HepG2 (cell line): ENCODE measurements around the gene SKIC2. TPM values are rescaled to one million over a fixed set of nuclear protein-coding genes. Genes with fewer than 3 reads are reported as not detected.

Experiments
- CCDC6 ChIP-seq: sonication (generic); formaldehyde crosslinking; IDR thresholded peaks from 2 replicates; pipeline ENCODE4 v1.8.1; 2022; ENCODE audit warnings: mild to moderate bottlenecking, missing genetic modification reagents, moderate library complexity
- CREB1 ChIP-seq, 2 experiments: fragments of 450-650 bp in 1 of 2; IDR thresholded peaks; 2 replicates each; pipeline ENCODE4 v1.6.1; 2016 to 2017; ENCODE audit warnings: control low read depth in 1 of 2, mild to moderate bottlenecking in 1 of 2, missing compliant biosample characterization in 1 of 2, missing genetic modification characterization in 1 of 2
- FOXJ3 ChIP-seq: sonication (generic); formaldehyde crosslinking; IDR thresholded peaks from 2 replicates; pipeline ENCODE4 v1.4.0; 2020; ENCODE audit warnings: missing genetic modification reagents, mild to moderate bottlenecking, borderline replicate concordance
- IRF2 ChIP-seq: IDR thresholded peaks from 2 replicates; pipeline ENCODE4 v1.6.1; 2018; ENCODE audit warnings: missing genetic modification reagents, missing compliant biosample characterization
- KAT2B ChIP-seq: fragments of 150-350 bp; IDR thresholded peaks from 2 replicates; pipeline ENCODE4 v1.6.1; 2014; ENCODE audit warnings: low read depth, low read length, borderline replicate concordance
- MIER3 ChIP-seq: IDR thresholded peaks from 2 replicates; pipeline ENCODE4 v1.6.1; 2016; ENCODE audit warnings: missing compliant biosample characterization, borderline replicate concordance
- NFIC ChIP-seq: IDR thresholded peaks from 2 replicates; pipeline ENCODE4 v1.6.1; 2012; ENCODE audit warnings: mild to moderate bottlenecking, low read length, inconsistent platforms
- NFKB2 ChIP-seq: sonication (generic); formaldehyde crosslinking; IDR thresholded peaks from 2 replicates; pipeline ENCODE4 v1.4.0; 2020; ENCODE audit warnings: missing genetic modification reagents, borderline replicate concordance
- NFKBIZ ChIP-seq: IDR thresholded peaks from 2 replicates; pipeline ENCODE4 v1.6.1; 2018; ENCODE audit warnings: missing genetic modification reagents, missing compliant biosample characterization
- NR1H2 ChIP-seq: sonication (generic); formaldehyde crosslinking; IDR thresholded peaks from 2 replicates; pipeline ENCODE4 v1.8.1; 2022; ENCODE audit warnings: low read depth, missing genetic modification reagents, borderline replicate concordance
- ONECUT2 ChIP-seq: sonication (generic); formaldehyde crosslinking; IDR thresholded peaks from 2 replicates; pipeline ENCODE4 v1.4.0; 2020; ENCODE audit warnings: missing genetic modification reagents
- PHF8 ChIP-seq: sonication (generic); formaldehyde crosslinking; IDR thresholded peaks from 2 replicates; pipeline ENCODE4 v1.5.0; 2020; ENCODE audit warnings: missing genetic modification reagents
- REXO4 ChIP-seq: sonication (generic); formaldehyde crosslinking; IDR thresholded peaks from 2 replicates; pipeline ENCODE4 v1.8.0; 2022; ENCODE audit warnings: missing genetic modification reagents, mild to moderate bottlenecking, borderline replicate concordance
- TOPORS ChIP-seq: sonication (generic); formaldehyde crosslinking; IDR thresholded peaks from 2 replicates; pipeline ENCODE4 v1.8.0; 2023; ENCODE audit warnings: mild to moderate bottlenecking, missing genetic modification reagents
- ZBTB7A ChIP-seq: sonication (generic); formaldehyde crosslinking; IDR thresholded peaks from 2 replicates; pipeline ENCODE4 v1.8.0; 2022; ENCODE audit warnings: mild to moderate bottlenecking, missing genetic modification reagents
- ZFP1 ChIP-seq: IDR thresholded peaks from 2 replicates; pipeline ENCODE4 v1.6.1; 2016
- ZNF121 ChIP-seq: sonication (generic); formaldehyde crosslinking; IDR thresholded peaks from 2 replicates; pipeline ENCODE4 v1.5.0; 2020; ENCODE audit warnings: mild to moderate bottlenecking, missing genetic modification reagents
- ZNF317 ChIP-seq: sonication (generic); formaldehyde crosslinking; IDR thresholded peaks from 2 replicates; pipeline ENCODE4 v1.5.0; 2020; ENCODE audit warnings: mild to moderate bottlenecking, missing genetic modification reagents
- ZNF354B ChIP-seq: sonication (generic); formaldehyde crosslinking; IDR thresholded peaks from 2 replicates; pipeline ENCODE4 v1.8.0; 2022; ENCODE audit warnings: mild to moderate bottlenecking, missing genetic modification reagents
- ZNF496 ChIP-seq: sonication (generic); formaldehyde crosslinking; IDR thresholded peaks from 2 replicates; pipeline ENCODE4 v1.8.1; 2023; ENCODE audit warnings: mild to moderate bottlenecking, moderate library complexity, missing genetic modification reagents; ENCODE audit not compliant: insufficient replicate concordance
- ZSCAN29 ChIP-seq: sonication (generic); formaldehyde crosslinking; conservative IDR thresholded peaks from 2 replicates; pipeline ENCODE4 v1.4.0; 2020; ENCODE audit warnings: mild to moderate bottlenecking, missing genetic modification reagents
- polyA plus RNA-seq, 8 experiments: library from polyadenylated mRNA; depleted of rRNA in 3 of 8; stranded (reverse) in 7 of 8; unstranded in 1 of 8; fragments of >200 nt; fragmentation: Illumina TruSeq in 4 of 8; extraction: Trizol in 4 of 8; gene quantifications; 2 replicates each; pipeline versions ENCODE4 v1.2.1 to v1.2.3, GENCODE V29; 2011 to 2016; ENCODE audit warnings: low read depth in 4 of 8, missing spikeins in 1 of 8, mixed read lengths in 1 of 8; ENCODE audit not compliant: insufficient read depth in 1 of 8
- total RNA-seq, 5 experiments: library from RNA; depleted of rRNA; stranded (reverse); fragments of >200 nt; fragmentation: Illumina TruSeq; extraction: Trizol; gene quantifications; 2 replicates each; pipeline ENCODE4 v1.2.3, GENCODE V29; 2016; ENCODE audit warnings: low read depth in 1 of 5
- TF ChIP-seq, protein P1 (sequence below): sonication (generic); formaldehyde crosslinking; IDR thresholded peaks from 2 replicates; pipeline ENCODE4 v1.8.1; 2023; ENCODE audit warnings: mild to moderate bottlenecking, missing genetic modification reagents
- TF ChIP-seq, protein P2 (sequence below): sonication (generic); formaldehyde crosslinking; IDR thresholded peaks from 2 replicates; pipeline ENCODE4 v1.5.1; 2020; ENCODE audit warnings: missing genetic modification reagents, mild to moderate bottlenecking, borderline replicate concordance
- TF ChIP-seq, protein P3 (sequence below), 2 experiments: fragments of 450-650 bp in 1 of 2; sonication (generic) in 1 of 2; formaldehyde crosslinking; IDR thresholded peaks; 2 replicates each; pipeline versions ENCODE4 v1.5.0 to v1.8.0; 2020 to 2022; ENCODE audit warnings: mild to moderate bottlenecking in 1 of 2, missing genetic modification reagents in 1 of 2
- TF ChIP-seq, protein P4 (sequence below): sonication (generic); formaldehyde crosslinking; IDR thresholded peaks from 2 replicates; pipeline ENCODE4 v1.8.1; 2023; ENCODE audit warnings: mild to moderate bottlenecking, missing genetic modification reagents, borderline replicate concordance

Gene SKIC2
- total and polyA plus RNA-seq, 2 of the 13 experiments (the other 11 are each of a cell fraction or from before 2014, with no cell fraction given) = 67.1 to 68.4 TPM

DNA sequence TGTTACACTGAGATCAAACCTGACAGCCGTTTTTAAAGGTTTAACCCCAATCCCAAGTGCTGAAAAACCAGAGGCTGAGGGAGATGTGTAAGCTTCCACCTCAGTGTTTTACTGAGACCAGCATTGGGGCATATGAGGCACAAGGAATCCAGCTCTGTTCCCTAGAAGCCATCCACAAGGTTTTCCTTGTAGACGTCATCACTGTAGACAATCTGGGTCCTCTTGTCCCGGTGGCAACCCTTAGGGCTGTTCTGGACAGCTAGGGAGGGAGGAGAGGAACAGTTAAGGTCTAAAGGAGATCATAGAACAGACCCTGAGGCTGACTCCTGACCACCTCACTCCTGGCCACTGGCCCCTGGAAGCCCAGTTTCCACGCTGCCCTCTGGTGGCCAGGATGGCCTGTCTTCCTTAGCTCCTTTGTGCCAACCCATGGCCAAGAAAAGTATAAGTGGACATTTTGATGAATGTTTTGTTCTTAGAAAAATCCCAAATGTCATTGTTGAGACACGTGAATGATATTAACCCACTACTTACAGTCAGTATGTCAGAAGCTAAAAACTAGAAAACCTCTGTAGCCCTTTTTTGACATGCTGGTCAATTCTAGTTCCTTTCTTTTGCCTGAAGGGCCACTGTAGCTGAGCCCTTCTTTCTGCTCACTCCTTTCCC is 6.7 kb upstream of the SKIC2 start (continued):
- TF ChIP-seq MIER3 (CRISPR knock-in tag) (0 out of 2 replicates have a peak, but pooled peaks have one; percentile 66), KAT2B (no peak; the same call in 1 of the 2 replicates), NFKB2 (CRISPR knock-in tag) (no peak), ZNF496 (no peak), ZFP1 (CRISPR knock-in tag) (no peak), CREB1 (IDR thresholded peaks at IDR 0.05) (no peak), CREB1 (CRISPR knock-in tag; IDR thresholded peaks at IDR 0.05) (no peak), IRF2 (CRISPR knock-in tag) (peak; percentile 73), ZSCAN29 (CRISPR knock-in tag) (no peak), ONECUT2 (CRISPR knock-in tag) (no peak), NR1H2 (CRISPR knock-in tag) (no peak), REXO4 (CRISPR knock-in tag) (no peak), NFKBIZ (CRISPR knock-in tag) (no peak), ZNF317 (CRISPR knock-in tag) (no peak), FOXJ3 (CRISPR knock-in tag) (no peak), ZNF354B (no peak), TOPORS (CRISPR knock-in tag) (no peak), ZNF121 (no peak), CCDC6 (no peak), NFIC (peak; percentile 34; the same call in 1 of the 2 replicates), ZBTB7A (CRISPR knock-in tag) (no peak), PHF8 (no peak)
- TF ChIP-seq, protein P1, sequence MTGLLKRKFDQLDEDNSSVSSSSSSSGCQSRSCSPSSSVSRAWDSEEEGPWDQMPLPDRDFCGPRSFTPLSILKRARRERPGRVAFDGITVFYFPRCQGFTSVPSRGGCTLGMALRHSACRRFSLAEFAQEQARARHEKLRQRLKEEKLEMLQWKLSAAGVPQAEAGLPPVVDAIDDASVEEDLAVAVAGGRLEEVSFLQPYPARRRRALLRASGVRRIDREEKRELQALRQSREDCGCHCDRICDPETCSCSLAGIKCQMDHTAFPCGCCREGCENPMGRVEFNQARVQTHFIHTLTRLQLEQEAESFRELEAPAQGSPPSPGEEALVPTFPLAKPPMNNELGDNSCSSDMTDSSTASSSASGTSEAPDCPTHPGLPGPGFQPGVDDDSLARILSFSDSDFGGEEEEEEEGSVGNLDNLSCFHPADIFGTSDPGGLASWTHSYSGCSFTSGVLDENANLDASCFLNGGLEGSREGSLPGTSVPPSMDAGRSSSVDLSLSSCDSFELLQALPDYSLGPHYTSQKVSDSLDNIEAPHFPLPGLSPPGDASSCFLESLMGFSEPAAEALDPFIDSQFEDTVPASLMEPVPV (CRISPR knock-in tag) = no peak
- TF ChIP-seq, protein P2, sequence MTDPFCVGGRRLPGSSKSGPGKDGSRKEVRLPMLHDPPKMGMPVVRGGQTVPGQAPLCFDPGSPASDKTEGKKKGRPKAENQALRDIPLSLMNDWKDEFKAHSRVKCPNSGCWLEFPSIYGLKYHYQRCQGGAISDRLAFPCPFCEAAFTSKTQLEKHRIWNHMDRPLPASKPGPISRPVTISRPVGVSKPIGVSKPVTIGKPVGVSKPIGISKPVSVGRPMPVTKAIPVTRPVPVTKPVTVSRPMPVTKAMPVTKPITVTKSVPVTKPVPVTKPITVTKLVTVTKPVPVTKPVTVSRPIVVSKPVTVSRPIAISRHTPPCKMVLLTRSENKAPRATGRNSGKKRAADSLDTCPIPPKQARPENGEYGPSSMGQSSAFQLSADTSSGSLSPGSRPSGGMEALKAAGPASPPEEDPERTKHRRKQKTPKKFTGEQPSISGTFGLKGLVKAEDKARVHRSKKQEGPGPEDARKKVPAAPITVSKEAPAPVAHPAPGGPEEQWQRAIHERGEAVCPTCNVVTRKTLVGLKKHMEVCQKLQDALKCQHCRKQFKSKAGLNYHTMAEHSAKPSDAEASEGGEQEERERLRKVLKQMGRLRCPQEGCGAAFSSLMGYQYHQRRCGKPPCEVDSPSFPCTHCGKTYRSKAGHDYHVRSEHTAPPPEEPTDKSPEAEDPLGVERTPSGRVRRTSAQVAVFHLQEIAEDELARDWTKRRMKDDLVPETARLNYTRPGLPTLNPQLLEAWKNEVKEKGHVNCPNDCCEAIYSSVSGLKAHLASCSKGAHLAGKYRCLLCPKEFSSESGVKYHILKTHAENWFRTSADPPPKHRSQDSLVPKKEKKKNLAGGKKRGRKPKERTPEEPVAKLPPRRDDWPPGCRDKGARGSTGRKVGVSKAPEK = no peak
- TF ChIP-seq, protein P3, sequence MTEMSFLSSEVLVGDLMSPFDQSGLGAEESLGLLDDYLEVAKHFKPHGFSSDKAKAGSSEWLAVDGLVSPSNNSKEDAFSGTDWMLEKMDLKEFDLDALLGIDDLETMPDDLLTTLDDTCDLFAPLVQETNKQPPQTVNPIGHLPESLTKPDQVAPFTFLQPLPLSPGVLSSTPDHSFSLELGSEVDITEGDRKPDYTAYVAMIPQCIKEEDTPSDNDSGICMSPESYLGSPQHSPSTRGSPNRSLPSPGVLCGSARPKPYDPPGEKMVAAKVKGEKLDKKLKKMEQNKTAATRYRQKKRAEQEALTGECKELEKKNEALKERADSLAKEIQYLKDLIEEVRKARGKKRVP (CRISPR knock-in tag; IDR thresholded peaks at IDR 0.05) = no peak
- TF ChIP-seq, protein P4, sequence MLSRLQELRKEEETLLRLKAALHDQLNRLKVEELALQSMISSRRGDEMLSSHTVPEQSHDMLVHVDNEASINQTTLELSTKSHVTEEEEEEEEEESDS (CRISPR knock-in tag) = no peak
